Measurements from ENCODE around the gene GPR180.

DNA sequence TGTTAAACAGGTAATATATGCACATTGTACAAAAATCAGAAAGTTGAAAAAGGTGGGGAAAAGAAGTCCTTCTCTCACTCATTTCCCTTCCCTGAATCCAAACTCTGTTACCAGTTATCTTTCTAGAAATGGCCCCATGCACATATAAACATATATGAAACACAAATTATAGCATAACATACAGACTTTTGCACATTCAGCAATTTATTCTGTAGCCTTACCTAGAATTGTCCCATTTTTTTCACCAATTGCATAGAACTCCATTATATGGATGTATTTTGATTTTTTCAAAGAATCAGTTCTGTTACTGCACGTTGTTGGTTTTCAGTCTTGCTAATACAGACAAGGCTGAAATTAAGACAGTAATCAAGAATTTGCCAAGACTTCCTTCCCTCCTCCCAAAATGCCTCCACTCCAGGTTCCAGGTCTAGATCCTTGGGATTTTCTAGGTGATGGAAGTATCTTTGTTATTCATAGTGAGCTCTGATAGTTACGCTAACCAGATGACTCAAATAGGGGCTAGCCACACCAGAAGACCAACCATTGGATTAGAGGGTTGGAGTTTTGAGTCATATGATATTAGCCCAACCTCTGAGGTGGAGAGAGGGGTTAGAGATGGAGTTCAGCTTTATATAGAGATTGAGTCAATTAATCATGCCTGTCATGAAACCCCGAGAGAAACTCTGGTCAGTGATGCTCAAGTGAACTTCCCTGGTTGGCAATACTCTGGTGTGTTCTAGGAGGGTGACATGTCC is 30.7 kb downstream of the GPR180 start:
- TF ChIP-seq POLR2A (IDR thresholded peaks at IDR 0.05), result no peak
- TF ChIP-seq, protein P1, sequence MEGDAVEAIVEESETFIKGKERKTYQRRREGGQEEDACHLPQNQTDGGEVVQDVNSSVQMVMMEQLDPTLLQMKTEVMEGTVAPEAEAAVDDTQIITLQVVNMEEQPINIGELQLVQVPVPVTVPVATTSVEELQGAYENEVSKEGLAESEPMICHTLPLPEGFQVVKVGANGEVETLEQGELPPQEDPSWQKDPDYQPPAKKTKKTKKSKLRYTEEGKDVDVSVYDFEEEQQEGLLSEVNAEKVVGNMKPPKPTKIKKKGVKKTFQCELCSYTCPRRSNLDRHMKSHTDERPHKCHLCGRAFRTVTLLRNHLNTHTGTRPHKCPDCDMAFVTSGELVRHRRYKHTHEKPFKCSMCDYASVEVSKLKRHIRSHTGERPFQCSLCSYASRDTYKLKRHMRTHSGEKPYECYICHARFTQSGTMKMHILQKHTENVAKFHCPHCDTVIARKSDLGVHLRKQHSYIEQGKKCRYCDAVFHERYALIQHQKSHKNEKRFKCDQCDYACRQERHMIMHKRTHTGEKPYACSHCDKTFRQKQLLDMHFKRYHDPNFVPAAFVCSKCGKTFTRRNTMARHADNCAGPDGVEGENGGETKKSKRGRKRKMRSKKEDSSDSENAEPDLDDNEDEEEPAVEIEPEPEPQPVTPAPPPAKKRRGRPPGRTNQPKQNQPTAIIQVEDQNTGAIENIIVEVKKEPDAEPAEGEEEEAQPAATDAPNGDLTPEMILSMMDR (IDR thresholded peaks at IDR 0.05), result no peak
